Keratinocyte (primary cell): Measurements from ENCODE around the gene GYS1. TPM values are rescaled to one million over a fixed set of nuclear protein-coding genes. Genes with fewer than 3 reads are reported as not detected.

Source experiments
- DNase-seq: peaks from one replicate; pipeline ENCODE4 v3.0.0-alpha.2; 2011; ENCODE audit warnings: low read depth, missing footprints, low spot score
- FAIRE-seq: peaks from 2 replicates; lab custom pipeline; 2011; peaks lifted over from hg19 to GRCh38; lab: Jason Lieb, UNC
- H2AFZ ChIP-seq: 2 replicates; pipeline ENCODE4 v1.6.0; 2012; ENCODE audit warnings: low read length, control low read depth, inconsistent platforms; ENCODE audit not compliant: control insufficient read depth
- H3K27ac ChIP-seq: 2 replicates; pipeline ENCODE4 v1.5.1; 2011; ENCODE audit warnings: low read length; ENCODE audit not compliant: control insufficient read depth, insufficient read depth
- H3K27me3 ChIP-seq: 3 replicates; pipeline ENCODE4 v1.6.0; 2011; ENCODE audit warnings: low read length; ENCODE audit not compliant: control insufficient read depth, insufficient read depth; ENCODE audit errors: extremely low read depth
- H3K36me3 ChIP-seq, 2 experiments: 2 replicates in 1 of 2; 3 replicates in 1 of 2; pipeline ENCODE4 v1.5.1; 2011; ENCODE audit warnings: low read length in 2 of 2, mild to moderate bottlenecking in 1 of 2; ENCODE audit not compliant: control insufficient read depth in 2 of 2, insufficient read depth in 2 of 2; ENCODE audit errors: extremely low read depth in 1 of 2
- H3K4me1 ChIP-seq: 3 replicates; pipeline ENCODE4 v1.5.1; 2011; ENCODE audit warnings: low read length; ENCODE audit not compliant: control insufficient read depth, insufficient read depth; ENCODE audit errors: extremely low read depth
- H3K4me2 ChIP-seq: 3 replicates; pipeline ENCODE4 v1.6.0; 2011; ENCODE audit warnings: low read depth, low read length; ENCODE audit not compliant: control insufficient read depth, insufficient read depth; ENCODE audit errors: extremely low read depth
- H3K4me3 ChIP-seq, 3 experiments: fragments of 200-600 bp in 1 of 3; sonication (generic) in 1 of 3; 2 replicates in 2 of 3; 3 replicates in 1 of 3; pipeline ENCODE4 v1.5.1; 2011 to 2016; ENCODE audit warnings: low read length in 3 of 3, mild to moderate bottlenecking in 3 of 3, control low read depth in 2 of 3, inconsistent platforms in 1 of 3, low read depth in 1 of 3, mixed read lengths in 1 of 3, mixed run types in 1 of 3, moderate library complexity in 1 of 3; ENCODE audit not compliant: control insufficient read depth in 2 of 3, insufficient read depth in 2 of 3; ENCODE audit errors: extremely low read depth in 1 of 3
- H3K79me2 ChIP-seq: 2 replicates; pipeline ENCODE4 v1.6.0; 2012; ENCODE audit warnings: low read length; ENCODE audit not compliant: control insufficient read depth, insufficient read depth
- H3K9ac ChIP-seq: 3 replicates; pipeline ENCODE4 v1.6.0; 2011; ENCODE audit warnings: low read length; ENCODE audit not compliant: control insufficient read depth, insufficient read depth; ENCODE audit errors: extremely low read depth
- H3K9me1 ChIP-seq: 3 replicates; pipeline ENCODE4 v1.6.0; 2011; ENCODE audit warnings: low read length; ENCODE audit not compliant: control insufficient read depth, insufficient read depth; ENCODE audit errors: extremely low read depth
- H3K9me3 ChIP-seq: 2 replicates; pipeline ENCODE4 v1.5.1; 2012; ENCODE audit warnings: low read depth, low read length; ENCODE audit not compliant: control insufficient read depth
- H4K20me1 ChIP-seq: 3 replicates; pipeline ENCODE4 v1.6.0; 2011; ENCODE audit warnings: low read length; ENCODE audit not compliant: control insufficient read depth, insufficient read depth; ENCODE audit errors: extremely low read depth
- CTCF ChIP-seq, 3 experiments: IDR thresholded peaks in 1 of 3; conservative IDR thresholded peaks in 1 of 3; optimal IDR thresholded peaks in 1 of 3; 2 replicates in 2 of 3; 3 replicates in 1 of 3; pipeline versions ENCODE3 to v1.5.1; 2011; ENCODE audit warnings: low read length in 3 of 3, mild to moderate bottlenecking in 3 of 3, moderate library complexity in 2 of 3, control low read depth in 1 of 3, inconsistent platforms in 1 of 3; ENCODE audit not compliant: insufficient read depth in 2 of 3; ENCODE audit errors: extremely low read depth in 1 of 3
- EZH2 ChIP-seq: IDR thresholded peaks from one replicate; pipeline ENCODE4 v1.6.1; 2012; ENCODE audit warnings: inconsistent platforms, mild to moderate bottlenecking, low read length, moderate library complexity
- dilution Hi-C: fragments of 300-500 bp; cut with MboI; formaldehyde crosslinking; loops from one replicate; pipeline ENCODE4 v1.7.0; 2020; ENCODE audit warnings: low sequenced_read_pairs; ENCODE audit not compliant: extremely low pct_ligation_motif_present
- polyA plus RNA-seq, 5 experiments: library from polyadenylated mRNA; depleted of rRNA in 3 of 5; stranded (reverse) in 3 of 5; stranded (forward) in 1 of 5; unstranded in 1 of 5; fragments of >200 nt; gene quantifications; 1 replicate in 1 of 5; 2 replicates in 3 of 5; 3 replicates in 1 of 5; pipeline versions ENCODE4 v1.2.1 to v1.2.3, GENCODE V29; 2011 to 2012; ENCODE audit warnings: missing spikeins in 2 of 5, low read depth in 1 of 5, low replicate concordance in 1 of 5

Gene GYS1
- polyA plus RNA-seq, 1 donor (not counting 4 experiments of a cell fraction or from before 2014, with no cell fraction given): 46.5 TPM

GRCh38 chr19:48986211-48986610 is 6.9 kb downstream of the GYS1 start:
- no peaks in the 10 kb centered on the region for H4K20me1 ChIP-seq
- DNase-seq (no peak), FAIRE-seq (no peak)
- no peaks in the 10 kb centered on the region for H3K9me3 ChIP-seq
- no peaks in the 10 kb centered on the region for H3K9me1 ChIP-seq
- no peak overlapping the region for H3K4me2 ChIP-seq
- peaks cover 56 to 58% of the 10 kb centered on the region in 2 experiments for H3K36me3 ChIP-seq
- TF ChIP-seq CTCF (optimal IDR thresholded peaks at IDR 0.05 in 1 of 3, IDR thresholded peaks at IDR 0.05 in 1 of 3, conservative IDR thresholded peaks at IDR 0.05 in 1 of 3; ENCODE audit: extremely low read depth in 1 of 3, insufficient read depth in 2 of 3, low read length in 3 of 3) (no peak), EZH2 (no peak)
- H3K79me2 ChIP-seq: peaks cover 20% of the 10 kb centered on the region
- no peak overlapping the region for H2AFZ ChIP-seq
- H3K27ac ChIP-seq: no peak overlapping the region
- no peak overlapping the region for H3K4me3 ChIP-seq
- H3K27me3 ChIP-seq: no peaks in the 10 kb centered on the region
- no peaks in the 10 kb centered on the region for H3K4me1 ChIP-seq
- dilution Hi-C loops: no loop called here
- no peak overlapping the region for H3K9ac ChIP-seq

- no peak overlapping the region for H3K27ac ChIP-seq
- no peaks in the 10 kb centered on the region for H3K9me3 ChIP-seq
- H3K4me2 ChIP-seq: no peak overlapping the region
- no peak overlapping the region for H3K4me3 ChIP-seq
- no peak overlapping the region for H2AFZ ChIP-seq
- H3K4me1 ChIP-seq: no peaks in the 10 kb centered on the region
- FAIRE-seq: no peak
- H3K9me1 ChIP-seq: no peaks in the 10 kb centered on the region
- TF ChIP-seq EZH2: no peak
- TF ChIP-seq CTCF (optimal IDR thresholded peaks at IDR 0.05 in 1 of 3, IDR thresholded peaks at IDR 0.05 in 1 of 3, conservative IDR thresholded peaks at IDR 0.05 in 1 of 3; ENCODE audit: extremely low read depth in 1 of 3, insufficient read depth in 2 of 3, low read length in 3 of 3): no peak
- H4K20me1 ChIP-seq: no peaks in the 10 kb centered on the region
- no peak for DNase-seq
- peaks cover 54 to 55% of the 10 kb centered on the region in 2 experiments for H3K36me3 ChIP-seq
- no peaks in the 10 kb centered on the region for H3K27me3 ChIP-seq
- H3K79me2 ChIP-seq: peaks cover 16% of the 10 kb centered on the region
- no peak overlapping the region for H3K9ac ChIP-seq
- dilution Hi-C loops: no loop called here
Observed at GRCh38 chr19:48985711-48986110, 7.4 kb downstream of the GYS1 start.
